CD4-positive, alpha-beta T cell treated with Interleukin-6 at 100 ng/mL for 8 hours (primary cell): ENCODE measurements around the gene KLHL36.
"Not testable (repeated sequence)": the region's sequence is repeated elsewhere in the genome, so short reads cannot be mapped to it uniquely, and the experiment has no call there.

Experiments used
- DNase-seq: peaks from one replicate; pipeline ENCODE4 v3.0.0-alpha.2; 2020; ENCODE audit warnings: mixed read lengths, low spot score

Gene KLHL36

DNA sequence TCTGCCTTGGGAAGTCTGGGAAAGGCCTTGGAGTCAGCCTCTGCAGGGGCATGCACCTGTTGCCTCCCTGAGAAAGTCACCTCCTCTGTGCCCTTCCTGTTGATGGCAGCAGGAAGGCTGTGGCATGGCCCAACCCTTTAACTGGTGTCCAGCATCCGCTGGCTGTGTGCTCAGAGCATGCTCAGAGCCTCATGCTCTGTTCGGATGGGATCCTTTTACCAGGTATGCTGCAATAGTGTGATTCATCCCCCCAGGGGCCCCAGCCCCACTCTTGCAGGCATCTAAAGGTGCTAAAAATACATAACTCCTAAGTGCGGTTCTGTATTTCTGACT, 24.9 kb downstream of the KLHL36 start:
- no peak for DNase-seq

- DNase-seq, result no peak
Observed at GRCh38 chr16:84673561-84673960, 25.2 kb downstream of the KLHL36 start.

GRCh38 chr16:84675423-84675822, 27.1 kb downstream of the KLHL36 start:
- DNase-seq, result no peak

DNA sequence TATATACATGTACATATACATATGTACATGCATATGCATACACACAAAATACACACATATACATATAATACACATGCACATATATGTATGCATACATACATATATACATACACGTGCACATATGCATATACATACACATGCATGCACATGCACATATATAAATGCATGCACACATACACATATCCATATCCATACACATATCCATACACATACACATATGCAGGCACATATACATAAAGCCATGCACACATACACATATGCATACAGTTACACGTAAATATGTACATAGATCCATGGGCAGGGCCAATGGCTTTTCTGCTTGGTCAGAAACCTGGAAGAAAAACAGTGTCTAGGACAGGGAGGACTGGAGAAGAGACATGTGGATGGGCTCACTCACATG, 27.6 kb downstream of the KLHL36 start:
- no peak for DNase-seq

- DNase-seq, result no peak
Observed at GRCh38 chr16:84677017-84677803, 28.9 kb downstream of the KLHL36 start.

DNA sequence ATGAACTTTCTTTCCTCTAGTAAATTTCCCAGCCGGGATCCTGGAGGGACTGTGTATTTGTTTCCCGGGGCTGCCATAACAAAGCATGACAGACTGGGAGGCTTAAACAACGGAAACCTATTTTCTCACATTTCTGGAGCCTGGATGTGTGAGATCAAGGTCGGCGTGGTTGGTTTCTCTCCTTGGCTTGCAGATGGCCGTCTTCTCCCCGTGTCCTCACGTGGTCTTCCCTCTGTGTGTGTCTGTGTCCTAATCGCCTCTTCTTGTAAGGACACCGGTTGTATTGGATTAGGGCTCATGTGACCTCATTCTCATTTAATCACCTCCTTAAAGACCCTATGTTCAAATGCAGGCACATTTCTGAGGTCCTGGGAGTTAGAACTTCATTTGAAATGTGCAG, 29.5 kb downstream of the KLHL36 start:
- DNase-seq, result no peak

- no peak for DNase-seq
Observed at GRCh38 chr16:84678541-84678940, 30.2 kb downstream of the KLHL36 start.

- no peak for DNase-seq
Observed at GRCh38 chr16:84680165-84680842, 32.0 kb downstream of the KLHL36 start.

GRCh38 chr16:84680843-84681629, 32.7 kb downstream of the KLHL36 start:
- DNase-seq, result no peak

DNA sequence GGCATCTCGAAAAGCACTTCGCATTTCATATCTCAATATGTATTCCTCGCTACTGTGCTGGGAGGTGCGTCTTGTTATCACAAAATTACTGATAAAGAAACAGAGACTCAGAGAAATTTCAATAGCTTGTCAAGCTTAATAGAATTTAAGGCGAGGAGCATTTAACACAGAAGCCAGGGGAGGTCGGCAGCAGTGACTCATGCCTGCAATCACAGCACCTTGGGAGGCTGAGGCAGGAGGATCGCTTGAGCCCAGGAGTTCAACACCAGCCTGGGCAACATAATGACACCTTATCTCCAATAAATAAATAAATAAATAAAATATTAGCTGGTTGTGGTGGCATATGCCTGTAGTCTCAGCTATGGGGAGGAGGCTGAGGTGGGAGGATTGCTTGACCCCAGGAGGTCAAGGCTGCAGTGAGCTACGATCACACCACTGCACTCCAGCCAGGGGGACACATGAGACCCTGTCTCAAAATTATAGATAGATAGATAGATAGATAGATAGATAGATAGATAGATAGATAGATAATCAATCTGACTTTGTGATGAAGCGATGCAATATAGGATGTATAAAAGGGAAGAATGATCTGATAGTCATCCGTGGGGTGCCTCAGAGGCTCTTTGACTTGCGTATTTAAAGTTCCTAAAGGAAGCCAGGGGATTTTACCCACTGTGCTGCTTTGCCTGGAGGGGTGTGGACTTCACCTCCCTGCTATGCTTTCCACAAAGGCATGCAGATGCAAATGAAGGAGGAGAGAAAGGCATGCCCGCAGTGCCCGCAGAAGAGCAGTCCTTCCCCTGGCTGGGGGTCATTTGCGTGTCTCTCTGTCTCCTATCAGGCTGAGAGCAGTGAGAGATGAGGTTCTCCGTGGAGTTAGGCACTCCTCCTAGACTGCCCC, 35.6 kb downstream of the KLHL36 start:
- no peak for DNase-seq

GRCh38 chr16:84684592-84684965, 36.3 kb downstream of the KLHL36 start:
- DNase-seq, result no peak

DNA sequence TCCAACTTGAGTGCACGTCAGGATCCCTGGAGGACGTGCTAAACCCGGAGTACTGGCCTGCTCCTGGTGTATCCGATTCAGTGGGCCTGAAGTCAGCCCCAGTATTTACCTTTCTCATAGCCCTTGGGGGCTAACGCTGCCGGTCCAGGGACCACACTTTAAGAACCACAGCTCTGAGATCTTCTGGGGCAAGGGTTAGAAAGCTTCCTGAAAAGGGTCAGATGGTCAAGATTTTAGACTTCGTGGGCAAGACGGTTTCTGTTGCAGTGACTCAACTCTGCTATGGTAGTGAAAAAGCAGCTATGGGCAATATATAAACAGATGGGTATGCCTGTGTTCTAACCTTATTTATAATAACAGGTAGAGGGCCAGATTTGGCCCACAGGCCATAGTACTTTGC, 36.9 kb downstream of the KLHL36 start:
- DNase-seq, result no peak

GRCh38 chr16:84686707-84687298, 38.5 kb downstream of the KLHL36 start:
- DNase-seq, result no peak

GRCh38 chr16:84687715-84688114, 39.4 kb downstream of the KLHL36 start:
- no peak for DNase-seq

- not testable (repeated sequence) for DNase-seq
Observed at GRCh38 chr16:84688163-84688562, 39.9 kb downstream of the KLHL36 start.

DNA sequence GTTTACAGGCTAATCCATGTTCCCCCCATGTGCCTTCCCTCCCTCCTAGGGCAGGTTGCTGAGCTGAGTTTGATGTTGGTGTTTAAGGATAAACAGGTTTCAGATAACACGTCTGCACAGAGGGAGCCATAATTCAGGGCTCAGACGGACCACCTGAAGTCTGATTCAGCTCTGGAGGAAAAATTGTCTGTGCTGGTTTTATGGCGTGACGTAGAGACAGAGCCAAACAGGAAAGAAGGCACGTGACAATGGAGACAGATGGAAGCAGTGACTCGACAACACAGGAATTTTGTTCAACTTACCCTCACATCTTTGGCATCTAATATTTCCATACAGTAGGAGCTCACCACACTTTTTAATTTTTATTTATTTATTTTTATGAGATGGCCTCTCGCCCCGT, 40.8 kb downstream of the KLHL36 start:
- DNase-seq, result no peak

- DNase-seq, result no peak
Observed at GRCh38 chr16:84690088-84690819, 41.9 kb downstream of the KLHL36 start.

GRCh38 chr16:84692451-84693214, 44.3 kb downstream of the KLHL36 start:
- no peak for DNase-seq

DNA sequence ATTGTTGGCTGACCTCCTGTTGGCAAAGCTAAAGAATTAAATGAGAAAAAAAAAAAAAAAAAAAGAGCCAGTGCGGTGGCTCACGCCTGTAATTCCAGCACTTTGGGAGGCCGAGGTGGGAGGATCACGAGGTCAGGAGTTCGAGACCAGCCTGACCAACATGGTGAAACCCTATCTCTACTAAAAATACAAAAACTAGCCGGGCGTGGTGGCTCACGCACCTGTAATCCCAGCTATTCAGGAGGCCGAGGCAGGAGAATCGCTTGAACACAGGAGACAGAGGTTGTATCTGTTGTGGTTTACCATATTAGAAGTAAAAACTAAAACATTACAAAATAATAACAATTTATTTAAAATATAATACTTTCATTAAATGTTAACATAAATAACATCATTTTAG, 45.6 kb downstream of the KLHL36 start:
- not testable (repeated sequence) for DNase-seq

- DNase-seq, result no peak
Observed at GRCh38 chr16:84694980-84695379, 46.7 kb downstream of the KLHL36 start.
